ENCODE results near the gene DNAJC12.

DNA sequence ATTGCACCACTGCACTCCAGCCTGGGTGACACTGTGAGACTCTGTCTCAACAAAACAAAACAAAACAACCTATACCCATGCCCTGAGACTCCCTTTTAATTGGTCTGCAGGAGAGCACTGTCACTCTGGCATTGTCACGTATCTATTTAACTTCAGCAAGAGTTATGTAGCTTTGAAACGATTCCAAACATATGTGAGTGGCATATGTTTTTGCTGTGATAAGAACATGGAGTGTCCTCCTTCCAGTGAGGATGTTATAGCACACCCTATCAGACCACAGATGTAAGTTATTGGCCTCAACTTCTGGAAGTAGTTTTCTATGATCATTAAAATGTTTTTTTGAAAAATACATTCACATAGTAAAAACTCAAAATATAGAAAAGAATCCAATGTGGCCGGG, 15.5 kb upstream of the DNAJC12 start:
- TF ChIP-seq LEF1 (IDR thresholded peaks at IDR 0.05; ENCODE audit: borderline replicate concordance) (no peak), FOXA1 (IDR thresholded peaks at IDR 0.05) (no peak), NFRKB (IDR thresholded peaks at IDR 0.05) (no peak), TARDBP (IDR thresholded peaks at IDR 0.05) (no peak), SP1 (IDR thresholded peaks at IDR 0.05) (no peak)

All from HEK293T (cell line).